IPS-20b (cell line): Measurements from ENCODE around the gene MRPL44.
"Not testable (repeated sequence)": the region's sequence is repeated elsewhere in the genome, so short reads cannot be mapped to it uniquely, and the experiment has no call there.

Source experiments
- H3K27ac ChIP-seq: one replicate; pipeline ENCODE4 v1.5.1; 2013; ENCODE audit warnings: low read length
- H3K27me3 ChIP-seq: 2 replicates; pipeline ENCODE4 v1.6.1; 2013; ENCODE audit warnings: mild to moderate bottlenecking, low read length, inconsistent platforms; ENCODE audit not compliant: insufficient read depth
- H3K36me3 ChIP-seq: 2 replicates; pipeline ENCODE4 v1.6.1; 2013; ENCODE audit warnings: low read depth, mild to moderate bottlenecking, inconsistent platforms, low read length, moderate library complexity; ENCODE audit not compliant: insufficient read depth
- H3K4me1 ChIP-seq: 2 replicates; pipeline ENCODE4 v1.6.1; 2013; ENCODE audit warnings: mild to moderate bottlenecking, control low read depth, inconsistent platforms, low read length, moderate library complexity; ENCODE audit not compliant: insufficient read depth
- H3K4me3 ChIP-seq: 2 replicates; pipeline ENCODE4 v1.5.1; 2013; ENCODE audit warnings: mild to moderate bottlenecking, low read length, inconsistent platforms
- H3K9ac ChIP-seq: 2 replicates; pipeline ENCODE4 v1.6.1; 2013; ENCODE audit warnings: low read depth, mild to moderate bottlenecking, inconsistent platforms, low read length, moderate library complexity
- H3K9me3 ChIP-seq: 2 replicates; pipeline ENCODE4 v1.6.1; 2013; ENCODE audit warnings: mild to moderate bottlenecking, low read depth, low read length, inconsistent platforms; ENCODE audit not compliant: insufficient read depth

The MRPL44 gene

DNA sequence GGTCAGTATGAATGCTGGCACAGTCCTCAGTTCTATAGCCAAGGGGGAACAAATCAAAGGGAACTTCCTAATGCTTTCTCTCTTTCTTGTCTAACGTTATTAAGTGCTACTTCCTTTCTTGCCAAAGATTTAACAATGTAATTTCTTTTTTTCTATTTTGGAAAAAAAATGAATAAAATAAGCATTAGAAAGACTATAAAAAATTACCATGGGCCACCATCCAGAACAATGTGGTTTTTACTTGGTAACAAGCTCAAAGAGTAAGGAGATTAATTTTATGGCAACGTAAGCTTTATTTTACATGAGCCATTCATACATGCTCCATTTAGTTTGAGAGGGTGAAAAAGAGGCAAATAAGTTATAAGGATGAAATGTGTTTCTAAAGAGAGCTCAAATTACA, 41.7 kb downstream of the MRPL44 start:
- H3K4me1 ChIP-seq: peaks cover 1% of the 10 kb centered on the region; the same call in 1 of the 2 replicates
- no peak overlapping the region for H3K9ac ChIP-seq
- no peak overlapping the region for H3K27ac ChIP-seq
- H3K9me3 ChIP-seq: no peaks in the 10 kb centered on the region
- H3K27me3 ChIP-seq: no peaks in the 10 kb centered on the region
- peaks cover 27% of the 10 kb centered on the region for H3K36me3 ChIP-seq
- H3K4me3 ChIP-seq: no peak overlapping the region

DNA sequence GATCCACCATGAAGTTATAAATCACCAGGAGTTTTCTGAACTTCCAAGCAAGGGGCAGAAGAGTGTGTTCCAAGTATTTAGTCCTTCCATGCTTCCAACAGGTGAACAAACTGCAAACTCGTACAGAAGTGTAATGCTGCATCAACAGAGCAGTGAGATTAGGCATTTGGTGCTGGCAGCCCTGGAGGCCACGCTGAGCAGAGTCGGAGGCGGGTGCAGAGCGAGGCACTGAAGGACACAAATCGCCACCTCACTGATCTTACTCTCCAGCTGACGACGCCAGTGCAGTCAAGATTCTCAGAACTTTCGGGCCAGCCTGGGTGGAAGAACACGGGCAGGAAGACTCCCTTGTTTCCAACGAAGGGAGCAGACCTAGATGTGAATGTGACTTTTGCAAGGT, 42.6 kb downstream of the MRPL44 start:
- H3K36me3 ChIP-seq: peaks cover 27% of the 10 kb centered on the region
- no peak overlapping the region for H3K27ac ChIP-seq
- no peaks in the 10 kb centered on the region for H3K27me3 ChIP-seq
- H3K9me3 ChIP-seq: no peaks in the 10 kb centered on the region
- peaks cover 6% of the 10 kb centered on the region; the same call in 1 of the 2 replicates for H3K4me1 ChIP-seq
- no peak overlapping the region for H3K4me3 ChIP-seq
- no peak overlapping the region for H3K9ac ChIP-seq

GRCh38 chr2:224000662-224001061, 43.4 kb downstream of the MRPL44 start:
- not testable (repeated sequence) for H3K4me1 ChIP-seq, H3K27ac ChIP-seq, H3K27me3 ChIP-seq, H3K4me3 ChIP-seq, H3K9ac ChIP-seq, H3K9me3 ChIP-seq
- peaks cover 23% of the 10 kb centered on the region for H3K36me3 ChIP-seq

GRCh38 chr2:224004105-224004695, 46.9 kb downstream of the MRPL44 start:
- Histone ChIP-seq H3K9ac (no peak overlapping the region), H3K4me1 (peaks cover 11% of the 10 kb centered on the region; the same call in 1 of the 2 replicates), H3K4me3 (no peak overlapping the region), H3K36me3 (peaks cover 17% of the 10 kb centered on the region), H3K9me3 (no peaks in the 10 kb centered on the region), H3K27me3 (no peaks in the 10 kb centered on the region), H3K27ac (no peak overlapping the region)

DNA sequence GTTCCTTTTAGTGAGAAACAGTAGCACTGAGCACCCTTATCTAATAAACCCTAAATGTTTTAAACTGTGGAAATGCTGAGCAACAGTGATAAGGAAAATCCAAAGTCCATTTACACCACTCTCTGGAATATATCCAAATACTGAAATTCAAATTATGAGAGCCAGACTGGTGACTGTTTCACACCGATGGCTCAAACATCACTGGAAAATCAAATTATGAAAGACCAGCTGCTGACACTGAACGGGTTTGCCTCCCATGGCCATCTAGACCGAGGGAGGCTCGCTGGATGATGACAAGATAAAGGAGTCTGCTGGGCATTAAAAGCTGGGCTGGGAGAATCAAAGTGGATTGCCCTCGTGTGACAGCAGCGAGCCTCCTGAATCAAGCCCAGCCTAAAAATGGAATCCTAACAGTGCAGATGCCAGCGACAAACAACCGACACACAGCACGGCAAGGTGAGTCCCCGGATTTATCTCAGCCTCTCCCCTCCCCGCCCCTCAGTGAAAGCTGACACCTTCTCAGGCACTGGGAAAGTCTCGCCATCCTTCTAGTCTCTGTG, 51.5 kb downstream of the MRPL44 start:
- Histone ChIP-seq H3K27me3 (no peaks in the 10 kb centered on the region), H3K4me1 (peaks cover 23% of the 10 kb centered on the region), H3K36me3 (no peaks in the 10 kb centered on the region), H3K9ac (peak overlapping the region; percentile 33; the same call in 1 of the 2 replicates), H3K4me3 (peak overlapping the region; percentile 3; the same call in 1 of the 2 replicates), H3K27ac (no peak overlapping the region), H3K9me3 (no peaks in the 10 kb centered on the region)

GRCh38 chr2:224009605-224010315, 52.5 kb downstream of the MRPL44 start:
- Histone ChIP-seq H3K36me3 (no peaks in the 10 kb centered on the region), H3K27me3 (no peaks in the 10 kb centered on the region), H3K9ac (no peak overlapping the region), H3K27ac (no peak overlapping the region), H3K9me3 (no peaks in the 10 kb centered on the region), H3K4me3 (no peak overlapping the region), H3K4me1 (peaks cover 17% of the 10 kb centered on the region)

- no peaks in the 10 kb centered on the region for H3K9me3 ChIP-seq
- H3K36me3 ChIP-seq: no peaks in the 10 kb centered on the region
- peaks cover 17% of the 10 kb centered on the region for H3K4me1 ChIP-seq
- H3K9ac ChIP-seq: no peak overlapping the region
- no peak overlapping the region for H3K27ac ChIP-seq
- H3K4me3 ChIP-seq: no peak overlapping the region
- no peaks in the 10 kb centered on the region for H3K27me3 ChIP-seq
Observed at GRCh38 chr2:224011837-224012236, 54.6 kb downstream of the MRPL44 start.

DNA sequence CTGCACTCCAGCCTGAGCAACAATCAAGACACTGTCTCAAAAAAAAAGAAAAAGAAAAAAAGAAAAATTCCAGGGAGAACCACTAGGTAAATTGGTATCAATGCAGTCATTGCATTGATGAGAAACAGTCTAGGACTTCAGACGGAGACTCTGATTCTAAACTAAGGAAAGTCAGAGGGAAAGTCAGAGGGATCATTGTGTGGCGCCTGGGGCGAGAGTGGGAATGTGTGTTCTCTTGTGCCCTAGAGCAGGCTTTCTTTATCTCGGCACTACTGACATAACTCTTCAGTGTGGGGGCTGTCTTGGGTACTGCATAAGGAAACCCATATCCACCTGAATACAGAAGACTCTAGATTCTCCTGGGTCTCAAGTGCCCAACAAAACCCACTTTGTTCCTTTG, 57.1 kb downstream of the MRPL44 start:
- H3K27me3 ChIP-seq: no peaks in the 10 kb centered on the region
- H3K27ac ChIP-seq: no peak overlapping the region
- peaks cover 12% of the 10 kb centered on the region for H3K4me1 ChIP-seq
- no peak overlapping the region for H3K9ac ChIP-seq
- no peaks in the 10 kb centered on the region for H3K9me3 ChIP-seq
- no peak overlapping the region for H3K4me3 ChIP-seq
- no peaks in the 10 kb centered on the region for H3K36me3 ChIP-seq

GRCh38 chr2:224016963-224017362, 59.7 kb downstream of the MRPL44 start:
- no peak overlapping the region for H3K9ac ChIP-seq
- H3K4me1 ChIP-seq: no peaks in the 10 kb centered on the region
- no peak overlapping the region for H3K27ac ChIP-seq
- H3K9me3 ChIP-seq: no peaks in the 10 kb centered on the region
- H3K4me3 ChIP-seq: no peak overlapping the region
- no peaks in the 10 kb centered on the region for H3K27me3 ChIP-seq
- H3K36me3 ChIP-seq: no peaks in the 10 kb centered on the region
